AG04449 (cell line): ENCODE results near the gene ERG.

Experiments used
- CTCF ChIA-PET: fragments of 350-600 bp; formaldehyde crosslinking; extraction: SDS; loops from one replicate; lab custom pipeline; 2021; ENCODE audit warnings: antibody characterized with exemption; lab: Yijun Ruan, JAX
- POLR2A ChIA-PET: fragments of 400-600, 350-600 bp; formaldehyde crosslinking; extraction: SDS; loops from one replicate; lab custom pipeline; 2020; ENCODE audit warnings: antibody characterized with exemption, inconsistent platforms; lab: Yijun Ruan, JAX
- DNase-seq: peaks from one replicate; pipeline ENCODE4 v3.0.0-alpha.2; 2010; ENCODE audit warnings: low read depth, low spot score
- H3K4me3 ChIP-seq: 2 replicates; pipeline ENCODE4 v1.5.1; 2011; ENCODE audit warnings: low read depth, mild to moderate bottlenecking, control low read depth, low read length
- TF ChIP-seq, protein P1 (sequence below): IDR thresholded peaks from one replicate; pipeline ENCODE4 v1.5.1; 2011; ENCODE audit warnings: mild to moderate bottlenecking, moderate library complexity, low read length, control low read depth, inconsistent platforms; ENCODE audit not compliant: insufficient read depth; ENCODE audit errors: missing control alignments

The ERG gene

GRCh38 chr21:38498057-38498833 is at the start of gene ERG:
ERG (minus strand) TSS chr21:38498477; CDS start chr21:38498380, 97 bp downstream.
- CTCF ChIA-PET: interaction anchor here (1.5 kb wide), 1 partner anchor 639 kb away, joined by 4 read pairs; no protein-coding TSS in a partner anchor
- POLR2A ChIA-PET: no interaction called here
- H3K4me3 ChIP-seq: no peak within 1 kb of the TSS
- TF ChIP-seq, protein P1, sequence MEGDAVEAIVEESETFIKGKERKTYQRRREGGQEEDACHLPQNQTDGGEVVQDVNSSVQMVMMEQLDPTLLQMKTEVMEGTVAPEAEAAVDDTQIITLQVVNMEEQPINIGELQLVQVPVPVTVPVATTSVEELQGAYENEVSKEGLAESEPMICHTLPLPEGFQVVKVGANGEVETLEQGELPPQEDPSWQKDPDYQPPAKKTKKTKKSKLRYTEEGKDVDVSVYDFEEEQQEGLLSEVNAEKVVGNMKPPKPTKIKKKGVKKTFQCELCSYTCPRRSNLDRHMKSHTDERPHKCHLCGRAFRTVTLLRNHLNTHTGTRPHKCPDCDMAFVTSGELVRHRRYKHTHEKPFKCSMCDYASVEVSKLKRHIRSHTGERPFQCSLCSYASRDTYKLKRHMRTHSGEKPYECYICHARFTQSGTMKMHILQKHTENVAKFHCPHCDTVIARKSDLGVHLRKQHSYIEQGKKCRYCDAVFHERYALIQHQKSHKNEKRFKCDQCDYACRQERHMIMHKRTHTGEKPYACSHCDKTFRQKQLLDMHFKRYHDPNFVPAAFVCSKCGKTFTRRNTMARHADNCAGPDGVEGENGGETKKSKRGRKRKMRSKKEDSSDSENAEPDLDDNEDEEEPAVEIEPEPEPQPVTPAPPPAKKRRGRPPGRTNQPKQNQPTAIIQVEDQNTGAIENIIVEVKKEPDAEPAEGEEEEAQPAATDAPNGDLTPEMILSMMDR: no peak
- DNase-seq: no peak

- H3K4me3 ChIP-seq: no peak overlapping the region
- DNase-seq: no peak
- TF ChIP-seq, protein P1: no peak
- CTCF ChIA-PET: no interaction called here
- POLR2A ChIA-PET: no interaction called here
These were observed 46.4 kb upstream of the ERG start for GRCh38 chr21:38544661-38545060.

GRCh38 chr21:38542263-38542662 is 44.0 kb upstream of the ERG start:
- CTCF ChIA-PET: no interaction called here
- TF ChIP-seq, protein P1: no peak
- DNase-seq: no peak
- H3K4me3 ChIP-seq: no peak overlapping the region
- POLR2A ChIA-PET: no interaction called here

- CTCF ChIA-PET: no interaction called here
- POLR2A ChIA-PET: no interaction called here
- no peak overlapping the region for H3K4me3 ChIP-seq
- TF ChIP-seq, protein P1: no peak
- DNase-seq: no peak
These were observed 40.1 kb upstream of the ERG start for GRCh38 chr21:38538353-38538752.

GRCh38 chr21:38534591-38534990 is 36.3 kb upstream of the ERG start:
- ChIA-PET CTCF (no interaction called here), POLR2A (no interaction called here)
- no peak for DNase-seq
- no peak overlapping the region for H3K4me3 ChIP-seq
- TF ChIP-seq, protein P1: no peak

GRCh38 chr21:38533887-38534286 is 35.6 kb upstream of the ERG start:
- ChIA-PET POLR2A (no interaction called here), CTCF (no interaction called here)
- H3K4me3 ChIP-seq: no peak overlapping the region
- TF ChIP-seq, protein P1: no peak
- DNase-seq: no peak
